Glomerular endothelial cell (primary cell): ENCODE data around the gene TMEM72. TPM values are rescaled to one million over a fixed set of nuclear protein-coding genes. Genes with fewer than 3 reads are reported as not detected.

ENCODE experiments used
- DNase-seq: peaks from one replicate; pipeline ENCODE4 v3.0.0-alpha.2; 2011; ENCODE audit warnings: low read depth, low spot score; ENCODE audit errors: extremely low read depth
- total RNA-seq: library from RNA; depleted of rRNA; stranded (reverse); fragments of >200 nt; gene quantifications from 2 replicates; pipeline ENCODE4 v1.2.3, GENCODE V29; 2015

The TMEM72 gene
- total RNA-seq, 1 donor from 2014 or later, result not detected

GRCh38 chr10:44916429-44916828, 5.3 kb downstream of the TMEM72 start:
- DNase-seq, result no peak

DNA sequence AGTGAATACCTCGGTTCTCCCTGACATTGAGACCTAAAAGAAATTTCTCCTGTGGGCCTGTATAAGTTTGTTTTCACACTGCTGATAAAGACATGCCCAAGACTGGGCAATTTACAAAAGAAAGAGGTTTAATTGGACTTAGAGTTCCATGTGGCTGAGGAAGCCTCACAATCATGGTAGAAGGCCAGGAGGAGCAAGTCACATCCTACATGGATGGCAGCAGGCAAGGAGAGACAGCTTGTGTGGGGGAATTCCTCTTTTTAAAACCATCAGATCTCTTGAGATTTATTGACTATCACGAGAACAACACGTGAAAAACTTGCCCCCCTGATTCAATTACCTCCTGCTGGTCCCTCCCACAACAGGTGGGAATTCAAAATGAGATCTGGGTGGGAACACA, 6.7 kb downstream of the TMEM72 start:
- no peak for DNase-seq

GRCh38 chr10:44920252-44920651, 9.1 kb downstream of the TMEM72 start:
- no peak for DNase-seq

GRCh38 chr10:44921061-44921460, 9.9 kb downstream of the TMEM72 start:
- no peak for DNase-seq

DNA sequence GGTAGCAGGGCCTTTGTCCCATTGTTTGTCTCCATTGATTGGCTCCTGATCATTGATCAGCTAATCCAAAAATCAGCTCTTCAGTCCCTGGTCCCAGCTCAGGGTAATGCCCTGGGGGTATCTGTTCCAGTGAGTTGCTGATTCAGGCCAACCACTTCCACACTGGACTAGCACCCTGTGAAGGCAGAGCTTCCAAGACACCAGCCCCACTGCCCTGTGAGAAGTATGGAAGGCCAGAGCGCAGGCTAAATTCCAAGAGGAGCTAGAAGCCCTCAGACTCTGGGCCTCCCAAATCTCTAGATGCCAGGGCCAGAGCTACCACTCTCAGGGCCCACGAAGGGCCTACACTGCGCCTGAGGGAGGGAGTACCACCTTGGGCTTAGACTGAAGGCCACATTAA, 10.4 kb downstream of the TMEM72 start:
- DNase-seq, result no peak

DNA sequence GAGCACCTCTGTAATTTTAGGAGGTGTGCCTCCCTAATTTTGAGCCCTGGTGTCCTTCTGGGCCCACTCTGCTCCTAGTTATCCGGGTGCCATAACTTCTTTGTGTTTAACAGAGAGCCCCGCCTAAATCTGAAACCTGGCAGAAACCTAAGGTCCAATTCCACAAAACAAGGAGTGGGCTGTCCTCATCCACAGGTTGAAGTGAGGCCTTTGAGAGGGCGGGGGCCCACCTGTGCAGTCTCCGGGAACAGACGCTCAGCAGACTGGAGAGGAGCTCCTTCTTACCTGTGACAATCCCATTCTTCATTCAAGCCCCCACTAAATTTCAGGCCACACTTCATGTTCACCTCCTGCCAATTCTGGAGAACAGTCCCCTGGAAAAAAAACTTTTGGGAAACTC, 10.9 kb downstream of the TMEM72 start:
- no peak for DNase-seq

- no peak for DNase-seq
These were observed 11.8 kb downstream of the TMEM72 start for GRCh38 chr10:44922796-44923545.

DNA sequence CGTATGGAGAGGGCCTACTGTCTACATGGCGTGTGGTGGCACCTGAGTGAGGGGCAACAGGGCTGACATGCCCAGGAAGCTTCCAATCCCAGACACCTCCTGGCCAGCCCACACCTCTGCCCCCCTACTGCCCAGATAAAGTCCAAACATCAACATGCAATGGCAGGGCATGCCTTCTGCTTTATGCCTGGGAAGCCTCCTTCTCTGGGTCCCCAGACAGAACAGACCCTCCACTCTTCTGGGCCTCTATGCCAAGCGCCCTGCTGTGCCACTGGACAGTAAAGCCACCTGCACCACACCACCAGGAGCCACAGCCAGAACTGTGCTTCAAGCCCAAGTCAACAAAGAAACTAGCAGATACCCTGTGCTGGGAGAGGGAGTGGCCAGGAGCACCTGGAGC, 12.5 kb downstream of the TMEM72 start:
- DNase-seq, result no peak

- DNase-seq, result no peak
These were observed 13.3 kb downstream of the TMEM72 start for GRCh38 chr10:44924261-44925040.

- no peak for DNase-seq
These were observed 14.1 kb downstream of the TMEM72 start for GRCh38 chr10:44925224-44925623.

GRCh38 chr10:44925811-44926750, 14.9 kb downstream of the TMEM72 start:
- DNase-seq, result no peak

DNA sequence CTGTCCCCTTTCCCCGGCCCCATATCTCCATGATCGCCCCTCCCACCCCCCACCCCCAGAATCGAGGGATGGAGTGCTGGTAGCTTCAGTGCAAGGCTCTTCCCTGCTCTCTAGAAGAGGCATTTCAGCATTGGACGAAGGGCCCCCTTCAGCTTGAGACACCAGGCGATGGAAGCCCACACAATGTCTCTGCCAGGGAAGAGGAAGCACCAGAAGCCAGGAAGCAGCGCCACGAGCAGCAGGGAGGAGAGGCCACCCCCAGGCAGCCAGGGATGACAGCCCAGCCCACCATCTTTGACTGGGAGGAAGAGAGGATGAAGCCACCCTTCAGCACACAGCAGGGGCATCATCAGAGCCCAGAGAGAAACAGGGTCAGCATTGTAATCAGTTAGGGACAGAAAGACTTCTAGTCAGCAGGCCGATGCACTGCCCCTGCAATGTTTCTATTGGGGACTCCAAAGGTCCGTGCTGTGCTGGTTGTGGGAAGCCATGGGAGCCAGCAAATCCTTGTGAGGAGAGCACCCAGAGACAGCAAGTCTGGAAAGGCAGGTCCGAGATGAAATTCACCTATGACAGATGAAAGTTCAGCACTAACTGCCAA, 15.7 kb downstream of the TMEM72 start:
- no peak for DNase-seq

GRCh38 chr10:44927352-44927751, 16.2 kb downstream of the TMEM72 start:
- no peak for DNase-seq

- DNase-seq, result no peak
These were observed 17.3 kb downstream of the TMEM72 start for GRCh38 chr10:44928462-44928861.

DNA sequence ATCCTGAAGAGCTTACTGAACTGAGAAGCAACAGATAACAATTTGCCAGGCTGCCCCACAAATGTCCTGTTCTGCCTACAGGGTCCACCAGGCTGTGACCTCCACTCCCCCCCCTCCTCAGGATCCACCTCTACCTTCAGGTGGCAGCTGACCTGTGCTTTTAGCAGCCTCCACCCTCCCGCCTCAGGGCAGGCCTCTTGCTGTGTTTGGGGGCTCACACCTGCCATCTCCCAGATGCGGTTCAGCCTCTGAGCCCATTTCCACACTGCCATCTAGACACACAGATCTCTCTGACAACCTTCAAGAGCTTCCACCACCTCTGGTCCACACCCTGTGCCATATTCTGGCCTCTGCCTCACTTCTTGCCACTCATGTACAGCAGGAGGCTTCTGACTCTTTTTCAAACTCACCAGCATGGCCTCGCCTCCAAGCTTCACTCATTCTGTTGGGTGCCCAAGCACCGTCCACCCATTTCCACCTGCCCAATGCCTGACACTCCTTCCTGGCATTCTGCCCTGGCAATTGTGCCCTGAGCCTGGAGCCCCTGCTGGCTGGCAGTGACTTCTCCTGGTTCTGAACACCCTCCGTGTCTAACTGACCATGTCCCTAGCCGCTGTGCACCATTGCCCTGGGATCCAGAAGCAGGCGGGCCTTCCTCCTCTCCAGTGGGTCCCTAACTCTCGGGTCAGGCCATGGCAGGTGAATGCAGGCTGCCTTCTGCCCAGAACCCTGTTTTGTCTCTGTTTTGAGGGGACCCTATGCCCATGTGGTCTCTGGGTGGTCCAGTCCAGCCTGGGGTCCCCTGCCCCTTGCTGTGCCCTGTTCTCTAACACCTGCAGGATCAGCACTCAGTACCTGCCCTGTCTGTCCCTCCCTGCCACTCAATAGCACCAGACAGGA, 18.5 kb downstream of the TMEM72 start:
- DNase-seq, result no peak

DNA sequence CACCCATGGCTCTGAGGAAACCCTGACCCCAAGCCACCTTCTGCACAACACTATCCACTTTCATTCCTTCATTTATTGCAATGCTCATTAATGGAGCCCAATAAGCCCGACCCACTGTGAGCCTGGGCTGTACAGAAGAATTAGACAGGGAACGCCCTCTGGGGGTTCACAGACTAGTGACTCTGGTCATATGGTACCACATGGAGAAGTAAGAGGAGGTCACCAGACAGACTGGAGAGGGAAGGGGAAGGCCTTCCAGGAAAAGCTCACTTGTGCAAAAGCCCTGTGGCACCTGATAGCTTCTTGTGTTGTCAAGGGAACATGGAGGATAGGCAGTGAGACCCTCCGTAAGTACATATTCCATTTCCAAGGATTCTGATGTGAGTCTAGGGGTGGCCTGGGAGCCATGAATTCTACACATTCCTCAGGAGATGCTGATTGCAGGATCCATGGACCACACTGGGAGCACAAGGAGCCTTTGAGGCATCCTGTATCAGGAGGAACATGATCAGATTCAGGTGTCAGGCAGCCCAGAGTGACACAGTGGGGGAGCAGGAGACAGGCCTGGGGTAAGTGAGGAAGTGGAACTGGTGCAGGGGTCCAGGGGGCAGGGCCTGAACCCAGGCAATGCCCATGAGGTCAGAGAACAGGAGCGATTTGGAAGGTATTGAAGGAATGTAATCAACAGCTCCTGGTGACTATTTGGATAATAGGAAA, 19.9 kb downstream of the TMEM72 start:
- no peak for DNase-seq

- DNase-seq, result no peak
These were observed 20.7 kb downstream of the TMEM72 start for GRCh38 chr10:44931621-44932516.
